ENCODE measurements around the gene PDE6B.

DNA sequence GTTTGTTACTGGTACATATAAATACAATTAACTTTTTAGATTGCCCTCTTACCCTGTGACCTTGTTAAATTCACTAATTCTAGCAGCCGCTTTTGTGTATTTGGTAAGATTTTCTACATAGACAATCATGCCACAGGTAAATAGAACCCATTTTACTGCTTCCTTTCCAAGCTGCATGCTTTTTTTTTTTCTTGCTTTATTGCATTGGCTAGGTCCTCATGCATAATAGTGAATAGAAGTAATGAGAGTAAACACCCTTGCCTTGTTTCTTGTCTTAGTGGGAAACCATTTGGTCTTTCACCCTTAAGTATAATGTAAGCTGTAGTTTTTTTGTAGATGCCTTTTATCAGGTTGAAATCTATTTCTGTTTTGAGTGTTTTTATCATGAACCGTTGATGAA is 41.6 kb upstream of the PDE6B start:
- TF ChIP-seq POLR2A (IDR thresholded peaks at IDR 0.05; ENCODE audit: low read depth) (no peak), EP300 (IDR thresholded peaks at IDR 0.05) (no peak), POLR2AphosphoS5 (IDR thresholded peaks at IDR 0.05) (no peak)
- TF ChIP-seq, protein P1, sequence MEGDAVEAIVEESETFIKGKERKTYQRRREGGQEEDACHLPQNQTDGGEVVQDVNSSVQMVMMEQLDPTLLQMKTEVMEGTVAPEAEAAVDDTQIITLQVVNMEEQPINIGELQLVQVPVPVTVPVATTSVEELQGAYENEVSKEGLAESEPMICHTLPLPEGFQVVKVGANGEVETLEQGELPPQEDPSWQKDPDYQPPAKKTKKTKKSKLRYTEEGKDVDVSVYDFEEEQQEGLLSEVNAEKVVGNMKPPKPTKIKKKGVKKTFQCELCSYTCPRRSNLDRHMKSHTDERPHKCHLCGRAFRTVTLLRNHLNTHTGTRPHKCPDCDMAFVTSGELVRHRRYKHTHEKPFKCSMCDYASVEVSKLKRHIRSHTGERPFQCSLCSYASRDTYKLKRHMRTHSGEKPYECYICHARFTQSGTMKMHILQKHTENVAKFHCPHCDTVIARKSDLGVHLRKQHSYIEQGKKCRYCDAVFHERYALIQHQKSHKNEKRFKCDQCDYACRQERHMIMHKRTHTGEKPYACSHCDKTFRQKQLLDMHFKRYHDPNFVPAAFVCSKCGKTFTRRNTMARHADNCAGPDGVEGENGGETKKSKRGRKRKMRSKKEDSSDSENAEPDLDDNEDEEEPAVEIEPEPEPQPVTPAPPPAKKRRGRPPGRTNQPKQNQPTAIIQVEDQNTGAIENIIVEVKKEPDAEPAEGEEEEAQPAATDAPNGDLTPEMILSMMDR (IDR thresholded peaks at IDR 0.05), result no peak

All from esophagus muscularis mucosa (tissue), 4 donors.